HL-60 (cell line): ENCODE data around the gene ABCF2.

Experiments used
- CTCF ChIP-seq: IDR thresholded peaks from one replicate; pipeline ENCODE4 v1.5.1; 2011; ENCODE audit warnings: low read length, control low read depth, inconsistent platforms; ENCODE audit not compliant: insufficient read depth
- GABPA ChIP-seq: IDR thresholded peaks from 2 replicates; pipeline ENCODE4 v1.6.1; 2012; ENCODE audit warnings: low read depth
- POLR2AphosphoS5 ChIP-seq: IDR thresholded peaks from 2 replicates; pipeline ENCODE4 v1.6.1; 2012; ENCODE audit warnings: low read depth
- REST ChIP-seq: IDR thresholded peaks from 2 replicates; pipeline ENCODE4 v1.6.1; 2012; ENCODE audit warnings: low read depth; ENCODE audit not compliant: insufficient replicate concordance
- SPI1 ChIP-seq: IDR thresholded peaks from 2 replicates; pipeline ENCODE4 v1.6.1; 2012; ENCODE audit warnings: low read depth, mild to moderate bottlenecking, borderline replicate concordance

GRCh38 chr7:151243045-151243349 lies 16.0 kb upstream of the ABCF2 start:
- TF ChIP-seq POLR2AphosphoS5 (no peak), CTCF (no peak), REST (no peak), GABPA (no peak), SPI1 (no peak)
